ENCODE measurements around the gene CRYGC.

DNA sequence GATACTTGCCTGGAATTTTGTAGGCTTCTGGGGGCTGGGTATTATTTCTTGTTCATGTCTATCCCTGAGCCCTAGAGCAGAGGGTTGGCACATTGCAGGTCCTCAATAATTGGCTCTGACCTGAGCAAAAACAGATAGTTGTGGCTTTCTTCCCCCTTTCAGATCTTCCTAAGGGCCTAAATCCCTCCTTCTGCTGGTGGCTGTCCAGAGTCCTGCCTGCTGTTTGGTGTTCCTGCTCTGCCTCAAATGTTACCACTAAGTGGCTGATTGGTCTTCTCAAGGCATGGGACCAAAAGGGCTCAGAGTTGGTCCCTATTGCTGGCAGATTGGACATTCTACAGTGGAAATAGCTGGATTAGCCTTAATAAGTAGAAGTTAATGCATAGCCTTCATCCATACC is 17.4 kb upstream of the CRYGC start:
- TF ChIP-seq, protein P1, sequence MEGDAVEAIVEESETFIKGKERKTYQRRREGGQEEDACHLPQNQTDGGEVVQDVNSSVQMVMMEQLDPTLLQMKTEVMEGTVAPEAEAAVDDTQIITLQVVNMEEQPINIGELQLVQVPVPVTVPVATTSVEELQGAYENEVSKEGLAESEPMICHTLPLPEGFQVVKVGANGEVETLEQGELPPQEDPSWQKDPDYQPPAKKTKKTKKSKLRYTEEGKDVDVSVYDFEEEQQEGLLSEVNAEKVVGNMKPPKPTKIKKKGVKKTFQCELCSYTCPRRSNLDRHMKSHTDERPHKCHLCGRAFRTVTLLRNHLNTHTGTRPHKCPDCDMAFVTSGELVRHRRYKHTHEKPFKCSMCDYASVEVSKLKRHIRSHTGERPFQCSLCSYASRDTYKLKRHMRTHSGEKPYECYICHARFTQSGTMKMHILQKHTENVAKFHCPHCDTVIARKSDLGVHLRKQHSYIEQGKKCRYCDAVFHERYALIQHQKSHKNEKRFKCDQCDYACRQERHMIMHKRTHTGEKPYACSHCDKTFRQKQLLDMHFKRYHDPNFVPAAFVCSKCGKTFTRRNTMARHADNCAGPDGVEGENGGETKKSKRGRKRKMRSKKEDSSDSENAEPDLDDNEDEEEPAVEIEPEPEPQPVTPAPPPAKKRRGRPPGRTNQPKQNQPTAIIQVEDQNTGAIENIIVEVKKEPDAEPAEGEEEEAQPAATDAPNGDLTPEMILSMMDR (IDR thresholded peaks at IDR 0.05), result no peak
- TF ChIP-seq POLR2AphosphoS5 (IDR thresholded peaks at IDR 0.05) (no peak), POLR2A (IDR thresholded peaks at IDR 0.05) (no peak)

All from sigmoid colon (tissue), 4 donors.